Thymus (tissue), 11 donors: ENCODE measurements around the gene FARS2. TPM values are rescaled to one million over a fixed set of nuclear protein-coding genes. Genes with fewer than 3 reads are reported as not detected.

Experiments used
- DNase-seq, 9 donors: peaks; one replicate each; pipeline ENCODE4 v3.0.0-alpha.2; 2013; ENCODE audit warnings: low spot score in 9 of 9, low read depth in 6 of 9, missing footprints in 1 of 9
- H3K27ac ChIP-seq, 2 donors: one replicate each; pipeline ENCODE4 v1.5.1; 2013; ENCODE audit warnings: control low read depth in 1 of 2, low read depth in 1 of 2, low read length in 1 of 2, mild to moderate bottlenecking in 1 of 2, moderate library complexity in 1 of 2
- H3K27me3 ChIP-seq, 2 donors: one replicate each; pipeline ENCODE4 v1.5.1; 2013; ENCODE audit warnings: low read length in 1 of 2; ENCODE audit not compliant: control insufficient read depth in 2 of 2, insufficient read depth in 1 of 2
- H3K36me3 ChIP-seq, 2 donors: one replicate each; pipeline ENCODE4 v1.5.1; 2013; ENCODE audit warnings: low read length in 1 of 2, mild to moderate bottlenecking in 1 of 2, moderate library complexity in 1 of 2; ENCODE audit not compliant: control insufficient read depth in 2 of 2, insufficient read depth in 2 of 2
- H3K4me1 ChIP-seq, 2 donors: one replicate each; pipeline ENCODE4 v1.5.1; 2013; ENCODE audit warnings: low read length in 2 of 2; ENCODE audit not compliant: control insufficient read depth in 2 of 2, insufficient read depth in 2 of 2
- H3K4me3 ChIP-seq, 2 donors: one replicate each; pipeline ENCODE4 v1.5.1; 2013; ENCODE audit warnings: low read length in 2 of 2, control low read depth in 1 of 2, mild to moderate bottlenecking in 1 of 2
- H3K9me3 ChIP-seq, 2 donors: one replicate each; pipeline ENCODE4 v1.5.1; 2013; ENCODE audit warnings: low read length in 1 of 2, mild to moderate bottlenecking in 1 of 2; ENCODE audit not compliant: control insufficient read depth in 2 of 2, insufficient read depth in 1 of 2
- WGBS: extraction: QIAGEN DNeasy Blood & Tissue Kit; methylation state at CpG from one replicate; pipeline ENCODE4 v1.1.7; 2013; 5-methylcytosine and 5-hydroxymethylcytosine counted together
- polyA plus RNA-seq: library from polyadenylated mRNA; stranded (reverse); fragments of 200-250 nt; gene quantifications from one replicate; pipeline ENCODE4 v1.2.3, GENCODE V29; 2013
- total RNA-seq: library from RNA; stranded (reverse); fragments of 120-200 nt; gene quantifications from one replicate; pipeline ENCODE4 v1.2.4, GENCODE V29; 2013
- donor health status: healthy.

Gene FARS2
- total and polyA plus RNA-seq, 2 donors: 10.5 to 23.2 TPM

- H3K9me3 ChIP-seq: peaks cover 0 to 3% of the 10 kb centered on the region in 2 donors
- no peak for DNase-seq
- no peak overlapping the region for H3K27ac ChIP-seq
- WGBS: 92% methylated on average over 2 of the region's 2 CpGs
- H3K4me3 ChIP-seq: no peak overlapping the region
- H3K36me3 ChIP-seq: no peaks in the 10 kb centered on the region
- no peaks in the 10 kb centered on the region for H3K27me3 ChIP-seq
- peaks cover 0 to 14% of the 10 kb centered on the region in 2 donors for H3K4me1 ChIP-seq
These were observed 502.1 kb downstream of the FARS2 start for GRCh38 chr6:5763407-5763806.

DNA sequence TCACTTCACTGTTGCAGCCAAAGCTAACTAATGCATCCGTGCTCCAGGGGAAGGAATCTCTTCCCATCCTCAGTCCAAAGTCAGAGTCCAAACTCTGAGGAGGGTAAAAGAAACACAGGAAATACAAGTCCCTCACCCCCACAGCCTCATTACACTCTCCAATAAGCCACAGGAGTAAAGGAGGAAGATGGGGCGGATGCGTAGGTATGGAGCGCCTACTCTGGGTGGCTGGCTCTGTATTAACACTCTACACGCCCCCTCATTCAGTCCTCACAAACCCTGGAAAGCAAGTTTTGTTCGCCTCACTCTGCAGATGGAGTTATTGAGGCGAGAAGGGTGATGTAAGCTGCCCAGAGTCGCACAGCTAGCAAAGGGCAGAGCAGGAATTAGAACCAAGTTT is 502.6 kb downstream of the FARS2 start:
- Histone ChIP-seq H3K36me3 (no peaks in the 10 kb centered on the region), H3K4me1 (peaks cover 0 to 14% of the 10 kb centered on the region in 2 donors), H3K27me3 (no peaks in the 10 kb centered on the region), H3K4me3 (no peak overlapping the region), H3K9me3 (peaks cover 0 to 3% of the 10 kb centered on the region in 2 donors), H3K27ac (no peak overlapping the region)
- WGBS: 97% methylated on average over 8 of the region's 8 CpGs
- no peak for DNase-seq

DNA sequence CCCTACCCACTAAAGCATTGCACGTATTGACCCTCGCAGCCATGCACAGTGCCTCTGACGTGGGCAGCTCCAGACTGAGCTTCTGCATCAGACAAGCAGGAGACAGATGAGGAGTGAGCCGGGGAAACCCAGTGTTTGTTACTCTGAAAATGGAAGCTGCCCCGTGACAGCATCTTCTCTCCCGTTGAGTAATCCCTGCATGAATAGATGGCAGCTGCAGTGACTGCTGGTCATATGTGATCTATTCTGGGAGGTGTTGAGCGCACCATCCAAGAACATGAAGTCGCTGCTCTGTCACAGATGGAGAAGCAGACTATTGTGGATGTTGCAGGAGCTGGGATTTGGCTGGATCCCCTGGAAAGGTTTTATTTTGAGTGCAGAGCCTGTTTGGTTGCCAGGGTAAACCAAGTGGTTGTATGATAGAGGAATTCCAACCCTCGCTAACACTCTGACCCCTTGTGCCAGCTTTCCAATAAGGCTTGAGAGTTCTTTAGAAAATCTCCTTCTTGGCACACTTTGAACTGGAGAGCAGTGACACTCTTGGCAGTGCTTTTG is 503.2 kb downstream of the FARS2 start:
- WGBS: 95% methylated on average over 9 of the region's 9 CpGs
- Histone ChIP-seq H3K27ac (no peak overlapping the region), H3K4me1 (peaks cover 0 to 14% of the 10 kb centered on the region in 2 donors), H3K36me3 (no peaks in the 10 kb centered on the region), H3K4me3 (no peak overlapping the region), H3K9me3 (peaks cover 0 to 8% of the 10 kb centered on the region in 2 donors), H3K27me3 (no peaks in the 10 kb centered on the region)
- DNase-seq: no peak

DNA sequence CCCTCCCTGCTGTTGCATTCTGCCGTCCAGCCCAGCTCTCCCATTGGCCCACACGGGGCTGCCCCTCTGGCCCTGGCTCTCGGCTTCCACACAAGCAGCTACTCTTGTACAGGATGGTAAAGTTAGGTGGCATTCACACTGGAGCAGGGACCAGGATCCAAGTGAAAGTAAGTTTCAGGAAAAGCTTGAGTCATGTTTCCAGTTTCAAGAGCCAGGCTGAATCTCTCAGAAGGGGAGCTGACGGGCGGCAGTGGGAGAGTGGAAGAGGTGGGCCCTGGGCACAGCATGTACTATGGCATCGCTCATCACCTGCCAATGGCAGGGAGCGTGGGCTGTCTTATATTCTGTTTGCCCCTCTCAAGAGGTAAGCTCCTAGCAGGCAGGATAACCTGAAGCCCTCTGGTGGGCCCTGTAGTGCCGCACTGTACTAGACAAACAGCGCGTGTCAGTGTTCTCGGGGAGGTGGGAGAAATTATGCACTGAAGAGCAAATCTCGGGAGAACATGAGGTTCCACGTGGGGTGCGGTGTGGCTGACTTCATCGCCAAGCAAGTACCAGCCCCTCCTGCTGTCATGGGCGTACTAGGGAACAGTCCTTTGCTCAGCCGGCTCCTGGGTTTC is 503.9 kb downstream of the FARS2 start:
- DNase-seq: no peak
- Histone ChIP-seq H3K27ac (no peak overlapping the region), H3K27me3 (no peaks in the 10 kb centered on the region), H3K4me3 (no peak overlapping the region), H3K4me1 (peaks cover 0 to 14% of the 10 kb centered on the region in 2 donors), H3K9me3 (peaks cover 0 to 8% of the 10 kb centered on the region in 2 donors), H3K36me3 (no peaks in the 10 kb centered on the region)
- 98% methylated on average over 17 of the region's 17 CpGs for WGBS

DNA sequence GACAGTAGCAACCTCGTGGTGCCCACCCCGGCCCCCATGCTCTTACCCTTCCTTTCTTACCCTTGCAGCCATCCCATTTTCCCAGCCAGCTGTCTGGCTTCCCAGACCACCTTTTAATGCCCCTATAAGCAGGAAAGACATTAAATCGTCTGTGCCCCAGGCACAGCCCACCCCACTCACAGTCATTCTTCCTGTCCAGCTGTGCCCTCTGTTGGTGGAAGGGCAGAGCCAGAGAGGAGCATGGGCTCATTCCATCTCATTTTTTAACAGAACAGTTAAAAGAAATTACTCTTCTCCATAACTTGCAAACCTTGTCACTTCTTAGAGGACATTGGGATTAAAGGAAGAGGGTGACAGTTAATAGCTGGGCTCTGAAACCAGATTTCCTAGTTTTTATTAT is 504.9 kb downstream of the FARS2 start:
- 71% methylated on average over 3 of the region's 3 CpGs for WGBS
- Histone ChIP-seq H3K36me3 (no peaks in the 10 kb centered on the region), H3K4me3 (no peak overlapping the region), H3K4me1 (peaks cover 0 to 14% of the 10 kb centered on the region in 2 donors), H3K27me3 (no peaks in the 10 kb centered on the region), H3K9me3 (peaks cover 0 to 8% of the 10 kb centered on the region in 2 donors), H3K27ac (no peak overlapping the region)
- DNase-seq: peak in 3 of 9 donors; percentile 24 to 70 (median 45)

DNA sequence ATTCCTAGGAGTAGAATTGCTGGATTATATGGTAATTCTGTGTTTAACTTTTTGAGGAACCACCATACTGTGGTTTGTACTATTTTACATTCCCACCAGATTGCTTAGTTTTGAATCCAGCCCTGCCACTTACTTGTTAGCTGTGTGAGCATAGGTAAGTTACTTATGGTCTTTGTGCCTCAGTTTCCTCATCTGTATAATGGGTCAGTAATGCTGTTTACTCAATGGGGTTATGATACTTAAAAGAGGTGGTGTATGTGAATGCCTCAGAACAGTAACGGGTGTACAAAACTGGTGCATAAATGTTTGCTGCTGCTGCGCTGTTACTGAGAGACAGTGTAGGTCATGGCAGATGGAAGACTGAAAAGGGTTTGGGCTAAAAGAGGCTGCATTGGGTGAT is 506.2 kb downstream of the FARS2 start:
- Histone ChIP-seq H3K36me3 (peaks cover 0 to 2% of the 10 kb centered on the region in 2 donors), H3K27me3 (no peaks in the 10 kb centered on the region), H3K9me3 (peaks cover 0 to 8% of the 10 kb centered on the region in 2 donors), H3K4me3 (no peak overlapping the region), H3K27ac (no peak overlapping the region), H3K4me1 (peaks cover 0 to 14% of the 10 kb centered on the region in 2 donors)
- WGBS: over 99% methylated on average over 2 of the region's 2 CpGs
- DNase-seq: no peak

DNA sequence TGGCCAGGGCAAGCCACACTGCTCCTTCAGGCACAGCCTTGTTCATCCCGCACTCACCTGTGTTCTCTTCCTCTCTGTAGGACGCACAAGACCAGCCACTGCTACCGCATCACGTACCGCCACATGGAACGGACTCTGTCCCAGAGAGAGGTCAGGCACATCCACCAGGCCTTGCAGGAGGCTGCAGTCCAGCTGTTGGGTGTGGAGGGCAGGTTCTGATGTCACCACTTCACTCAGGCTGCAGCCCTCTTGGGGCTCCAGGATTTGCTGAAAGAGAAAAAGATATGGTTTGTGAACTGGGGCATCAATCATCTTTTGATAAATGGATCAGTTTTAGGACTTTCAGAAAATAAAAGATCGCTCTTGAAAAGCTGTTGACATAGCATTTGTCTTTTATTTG is 509.9 kb downstream of the FARS2 start:
- DNase-seq: no peak
- H3K4me1 ChIP-seq: peaks cover 0 to 12% of the 10 kb centered on the region in 2 donors
- no peaks in the 10 kb centered on the region for H3K27me3 ChIP-seq
- no peak overlapping the region for H3K4me3 ChIP-seq
- H3K9me3 ChIP-seq: peaks cover 0 to 11% of the 10 kb centered on the region in 2 donors
- 99% methylated on average over 7 of the region's 7 CpGs for WGBS
- peaks cover 0 to 2% of the 10 kb centered on the region in 2 donors for H3K36me3 ChIP-seq
- no peak overlapping the region for H3K27ac ChIP-seq

DNA sequence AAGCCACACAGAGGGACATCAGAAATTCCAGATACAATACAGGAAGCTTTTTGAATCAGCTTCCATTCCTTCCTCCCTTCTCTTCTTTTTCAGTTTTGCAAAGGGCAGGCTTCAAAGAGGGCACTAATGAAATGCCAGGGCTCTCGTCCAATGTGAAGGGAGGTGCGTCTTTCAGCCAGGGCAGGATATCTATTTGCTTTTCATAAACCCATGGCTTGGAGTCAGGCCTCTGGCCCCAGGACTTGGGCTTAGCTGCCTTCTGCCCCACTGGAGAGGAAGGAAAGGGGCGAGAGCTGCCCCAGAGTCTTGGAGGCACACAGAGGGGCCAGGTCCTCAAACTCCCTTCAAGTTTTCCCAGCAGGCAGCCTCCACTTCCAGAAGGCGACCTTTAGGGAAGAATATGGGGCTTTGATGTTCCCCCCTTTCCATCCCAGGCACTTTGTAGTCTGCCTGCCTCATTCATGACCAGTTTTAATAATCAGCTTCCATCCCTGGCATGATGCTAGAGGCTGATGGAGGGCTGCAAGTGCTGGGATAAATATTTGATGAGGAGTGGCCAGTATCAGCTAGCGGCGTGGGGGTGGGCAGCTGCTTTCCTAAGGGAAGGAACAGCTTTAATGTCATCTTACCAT is 510.6 kb downstream of the FARS2 start:
- WGBS: 97% methylated on average over 6 of the region's 6 CpGs
- DNase-seq: no peak
- H3K36me3 ChIP-seq: peaks cover 0 to 2% of the 10 kb centered on the region in 2 donors

GRCh38 chr6:5772408-5773120 is 511.3 kb downstream of the FARS2 start:
- 98% methylated on average over 11 of the region's 11 CpGs for WGBS
- Histone ChIP-seq H3K9me3 (peaks cover 1 to 8% of the 10 kb centered on the region in 2 donors), H3K36me3 (peaks cover 0 to 2% of the 10 kb centered on the region in 2 donors), H3K27me3 (no peaks in the 10 kb centered on the region), H3K27ac (no peak overlapping the region), H3K4me3 (no peak overlapping the region), H3K4me1 (peaks cover 0 to 17% of the 10 kb centered on the region in 2 donors)
- DNase-seq: no peak

More for the DNA sequence above, 510.6 kb downstream of the FARS2 start:
- Histone ChIP-seq H3K27me3 (no peaks in the 10 kb centered on the region), H3K9me3 (peaks cover 0 to 11% of the 10 kb centered on the region in 2 donors), H3K4me3 (no peak overlapping the region), H3K27ac (no peak overlapping the region), H3K4me1 (peaks cover 0 to 15% of the 10 kb centered on the region in 2 donors)
